Measurements from ENCODE around the gene ORMDL3.

The ORMDL3 gene, protein sequence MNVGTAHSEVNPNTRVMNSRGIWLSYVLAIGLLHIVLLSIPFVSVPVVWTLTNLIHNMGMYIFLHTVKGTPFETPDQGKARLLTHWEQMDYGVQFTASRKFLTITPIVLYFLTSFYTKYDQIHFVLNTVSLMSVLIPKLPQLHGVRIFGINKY

DNA sequence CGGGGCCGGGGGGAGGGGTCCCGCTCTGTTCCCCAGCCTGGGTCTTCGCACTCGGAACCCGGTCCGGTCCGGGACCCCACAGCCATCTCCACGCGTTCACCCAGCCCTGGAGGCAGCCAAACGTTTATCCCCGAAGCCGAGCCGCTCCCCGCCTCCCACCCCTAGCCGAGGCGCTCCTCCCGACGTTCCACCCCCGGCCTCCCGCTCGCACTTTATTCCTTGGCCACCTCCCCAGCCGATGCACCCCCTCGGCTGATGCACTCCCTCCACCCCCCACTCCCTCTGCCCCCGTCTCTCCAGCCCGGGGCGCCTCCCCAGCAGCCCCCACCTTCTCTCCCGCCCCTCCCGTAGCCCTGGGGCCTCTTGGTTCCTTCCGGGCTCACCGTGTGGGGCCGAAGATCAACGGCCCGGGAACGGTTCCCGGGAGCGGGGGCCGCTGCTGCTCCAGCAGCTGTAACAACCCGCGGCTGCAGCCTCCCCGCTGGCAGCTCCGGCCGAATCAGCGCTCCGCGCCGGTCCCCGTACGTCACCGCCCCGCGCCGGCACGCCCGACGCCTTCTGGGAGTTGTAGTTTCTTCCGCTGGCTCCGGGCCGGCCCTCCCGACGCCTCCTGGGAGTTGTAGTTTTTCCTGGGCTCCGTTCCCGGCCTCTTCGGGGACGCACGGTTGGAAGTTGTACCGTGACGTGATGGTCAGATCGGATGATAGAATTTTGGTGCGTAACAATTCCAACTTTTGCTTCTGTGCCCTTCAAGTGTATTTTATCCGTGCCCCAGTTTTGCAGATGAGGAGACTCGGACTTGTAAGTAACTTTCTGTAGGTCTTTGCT is at the start of gene ORMDL3, which contains the start of gene LRRC3C:
Gene ORMDL3, minus strand, starts transcription at position 501 of the 828 bp plus-strand sequence. CDS start 3,398 bp downstream, outside the sequence.
Gene LRRC3C, plus strand, starts transcription at position 632 of the 828 bp plus-strand sequence. CDS start 13,792 bp downstream, outside the sequence.
- peak; percentile 89 for DNase-seq

DNA sequence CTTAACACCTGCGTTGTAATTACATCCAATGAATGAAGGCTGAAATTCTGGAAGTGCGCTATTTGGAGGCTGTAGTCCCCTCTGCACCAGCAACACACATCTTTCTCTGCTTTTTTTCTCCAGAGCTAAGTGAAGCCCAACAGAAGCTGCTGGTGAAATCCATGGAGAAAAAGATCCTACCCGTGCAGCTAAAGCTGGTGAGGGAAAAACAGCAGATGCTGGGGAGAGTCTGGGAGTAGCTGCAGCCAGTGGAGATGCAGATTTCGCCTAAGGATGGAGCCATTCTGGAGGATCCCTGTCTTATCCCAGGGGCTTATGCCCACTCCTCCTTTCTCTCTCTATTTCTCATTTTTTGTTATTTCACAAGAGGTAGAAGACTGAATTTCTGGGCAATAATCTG is 48.4 kb upstream of the ORMDL3 start:
- DNase-seq, result no peak

DNA sequence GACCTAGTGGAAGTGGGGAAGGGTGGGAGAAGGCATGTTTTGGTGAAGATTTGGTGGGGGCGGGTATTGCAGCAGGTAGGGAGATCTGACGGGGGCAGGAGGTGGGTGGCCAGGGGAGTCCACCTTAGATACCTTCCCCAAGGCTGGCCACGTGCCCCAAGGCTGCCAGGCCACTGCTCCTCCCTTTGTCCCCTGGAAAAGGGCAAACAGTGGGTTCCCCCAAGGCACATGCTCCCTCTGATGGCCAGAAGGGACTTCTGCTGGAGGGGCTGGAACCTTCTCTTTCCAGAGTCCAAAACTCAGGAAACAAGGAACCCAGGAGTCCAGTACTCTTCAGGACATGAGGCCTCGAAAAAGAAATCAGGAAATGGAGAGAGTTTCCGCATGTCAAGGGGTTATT is 47.0 kb upstream of the ORMDL3 start:
- no peak for DNase-seq

DNA sequence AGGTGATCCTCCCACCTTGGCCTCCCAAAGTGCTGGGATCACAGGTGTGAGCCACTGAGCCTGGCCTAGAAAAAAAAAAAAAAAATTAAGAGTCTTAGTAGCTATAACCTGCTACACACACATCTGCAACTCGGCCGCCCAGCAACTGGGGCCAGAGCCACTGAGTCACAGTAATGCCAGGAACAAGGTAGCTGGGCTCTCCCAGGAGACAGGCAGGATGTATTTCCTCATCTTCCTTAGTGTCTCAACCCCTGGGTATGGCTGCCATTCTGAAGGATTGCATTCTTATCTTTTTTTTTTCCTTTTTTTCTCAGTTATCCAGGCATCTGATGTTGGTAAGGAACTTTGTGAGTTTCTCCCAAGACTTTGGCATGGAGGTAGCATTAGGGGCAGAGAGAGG is 46.1 kb upstream of the ORMDL3 start:
- DNase-seq, result no peak

DNA sequence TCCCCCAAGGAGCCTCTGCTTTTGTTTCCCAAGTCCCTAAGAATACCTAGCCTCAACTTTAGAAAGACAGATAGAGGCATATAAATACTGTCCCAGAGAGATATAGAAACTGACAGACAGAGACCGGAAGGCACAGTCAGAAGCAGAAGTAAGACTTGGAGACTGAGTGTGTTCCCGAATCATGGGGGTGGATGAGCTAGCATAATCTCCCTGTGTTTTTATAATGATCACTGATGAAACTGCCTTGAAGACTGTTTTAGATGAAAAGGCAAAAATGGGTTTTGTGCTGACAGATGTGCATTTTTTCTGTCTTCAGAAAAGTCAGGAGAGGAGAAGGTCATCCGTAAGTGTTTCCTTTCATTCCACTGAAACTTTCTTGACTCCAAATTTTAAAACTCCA is 44.9 kb upstream of the ORMDL3 start:
- DNase-seq, result no peak

DNA sequence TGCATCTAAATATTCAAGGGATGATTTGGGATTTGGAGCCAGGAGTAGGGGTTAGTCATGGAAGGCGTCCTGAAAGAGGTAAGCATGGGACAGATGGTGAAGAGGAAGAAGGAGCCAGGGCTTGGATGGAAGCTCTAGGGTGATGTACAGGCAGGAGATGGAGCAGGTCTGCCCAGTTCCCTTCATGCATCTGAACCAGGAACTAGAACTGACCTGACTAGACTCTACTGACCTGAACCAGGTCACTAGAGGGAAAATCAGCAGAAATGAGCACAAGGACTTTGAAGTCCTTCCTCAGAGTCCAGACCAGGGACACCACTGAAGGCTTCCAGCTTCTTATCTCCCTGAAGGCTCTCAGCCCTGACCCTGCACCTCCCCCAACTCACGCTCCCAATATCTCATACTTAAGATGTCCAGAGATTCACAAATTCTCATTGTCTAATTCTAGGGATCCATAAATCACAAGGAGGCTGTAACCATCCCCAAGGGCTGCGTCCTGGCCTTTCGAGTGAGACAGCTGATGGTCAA is 43.7 kb upstream of the ORMDL3 start:
- no peak for DNase-seq

DNA sequence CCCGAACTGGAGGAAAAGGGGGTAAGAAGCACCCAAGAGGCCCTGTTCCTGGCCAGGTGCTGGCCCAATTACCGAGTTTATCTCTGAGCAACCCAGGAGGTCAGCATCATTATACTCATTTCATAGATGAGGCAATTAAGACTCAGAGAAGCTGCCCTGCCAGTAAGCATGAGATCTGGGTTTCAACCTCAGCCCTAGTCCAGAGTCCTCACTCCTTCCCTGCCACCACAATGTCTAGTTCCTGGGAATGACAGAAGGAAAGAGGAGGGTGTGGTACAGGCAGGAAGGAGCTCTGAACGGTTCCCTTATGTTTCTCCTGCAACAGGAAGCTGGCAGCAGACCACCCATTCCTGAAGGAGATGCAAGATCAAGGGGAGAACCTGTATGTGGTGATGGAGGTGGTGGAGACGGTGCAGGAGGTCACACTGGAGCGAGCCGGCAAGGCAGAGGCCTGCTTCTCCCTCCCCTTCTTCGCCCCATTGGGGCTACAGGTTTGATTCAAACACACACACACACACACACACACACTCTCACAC is 42.8 kb upstream of the ORMDL3 start:
- no peak for DNase-seq

DNA sequence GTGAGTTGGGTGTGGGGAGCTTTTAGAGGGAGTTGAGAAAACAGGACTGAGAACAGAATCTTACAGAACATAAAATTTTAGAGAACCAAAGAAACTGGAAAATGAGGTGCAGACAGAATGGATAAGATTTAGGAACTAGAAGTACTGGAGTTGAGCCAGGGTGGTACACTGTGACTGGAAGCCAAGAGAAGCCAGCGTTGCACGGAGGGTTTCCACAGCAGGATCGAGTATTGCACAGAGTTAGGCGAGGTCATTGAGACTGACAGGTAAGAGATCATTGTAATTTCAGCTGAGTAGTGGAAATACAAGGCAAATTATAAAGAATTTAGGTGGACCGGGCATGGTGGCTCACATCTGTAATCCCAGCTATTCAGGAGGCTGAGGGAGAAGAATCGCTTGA is 42.0 kb upstream of the ORMDL3 start:
- no peak for DNase-seq

DNA sequence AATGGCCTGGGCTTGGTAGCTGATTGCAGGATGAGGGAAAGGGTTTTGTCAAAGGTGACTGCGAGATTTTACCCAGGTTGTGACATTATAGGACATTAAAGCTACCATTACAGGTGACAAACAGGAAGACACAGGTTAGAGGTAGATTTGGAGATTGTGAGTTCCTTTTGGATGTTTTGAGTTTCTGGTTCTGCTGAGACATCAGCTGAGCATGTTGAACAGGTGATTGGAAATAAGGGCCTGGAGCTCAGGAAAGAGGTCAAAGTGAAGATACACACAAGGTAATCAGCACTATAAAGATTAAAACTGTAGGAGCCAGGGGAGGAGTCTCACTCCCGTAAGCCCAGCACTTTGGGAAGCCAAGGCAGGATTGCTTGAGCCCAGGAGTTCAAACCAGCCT is 41.4 kb upstream of the ORMDL3 start:
- no peak for DNase-seq

DNA sequence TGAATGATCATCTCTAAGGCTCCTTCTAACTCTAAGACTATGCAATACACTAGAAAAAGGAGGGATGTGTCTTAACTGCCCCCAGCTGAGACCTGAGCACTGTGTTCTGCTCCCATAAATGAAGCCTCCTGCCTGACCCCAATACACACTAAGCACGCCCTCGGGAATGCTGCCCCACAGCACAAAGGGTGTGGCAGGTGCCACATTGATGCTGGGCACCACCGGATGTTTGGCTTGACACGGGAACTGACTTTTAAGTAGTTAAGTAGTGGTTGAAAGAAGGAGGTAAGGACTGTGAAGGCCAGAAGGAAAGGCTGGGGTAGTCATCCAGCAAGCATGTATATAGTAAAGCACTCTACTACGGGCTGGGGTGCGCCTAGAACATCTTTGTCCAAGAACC is 39.4 kb upstream of the ORMDL3 start:
- no peak for DNase-seq

DNA sequence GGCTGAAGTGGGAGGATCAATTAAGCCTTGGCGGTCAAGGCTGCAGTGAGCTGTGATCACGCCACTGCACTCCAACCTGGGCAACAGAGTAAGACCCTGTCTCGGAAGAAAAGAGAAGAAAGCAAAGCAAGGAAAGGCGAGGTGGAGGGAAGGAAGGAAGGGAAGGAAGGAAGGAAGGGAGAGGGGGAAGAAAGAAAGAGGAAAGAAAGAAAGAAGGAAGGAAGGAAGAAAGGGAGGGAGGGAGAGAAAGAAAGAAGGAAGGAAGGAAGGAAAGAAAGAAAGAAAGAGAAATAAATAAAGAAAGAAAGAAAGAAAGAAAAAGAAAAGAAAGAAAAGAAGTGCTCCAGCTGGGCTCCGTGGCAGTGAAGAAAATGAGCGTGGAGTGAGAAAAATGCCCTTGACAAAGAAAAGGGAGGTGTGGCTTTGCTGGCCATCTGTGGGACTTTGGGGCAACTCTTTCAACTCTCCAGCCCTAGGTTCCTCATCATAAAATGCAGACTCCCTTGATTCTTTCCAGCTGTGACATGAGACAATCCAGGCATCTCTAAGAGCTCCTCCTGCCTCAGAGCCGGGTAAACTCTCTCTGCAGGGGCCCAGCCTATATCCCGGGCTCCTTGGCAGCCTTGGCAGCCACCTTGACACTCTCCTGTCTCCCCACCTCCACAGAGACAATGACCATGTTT is 37.8 kb upstream of the ORMDL3 start:
- DNase-seq, result no peak

DNA sequence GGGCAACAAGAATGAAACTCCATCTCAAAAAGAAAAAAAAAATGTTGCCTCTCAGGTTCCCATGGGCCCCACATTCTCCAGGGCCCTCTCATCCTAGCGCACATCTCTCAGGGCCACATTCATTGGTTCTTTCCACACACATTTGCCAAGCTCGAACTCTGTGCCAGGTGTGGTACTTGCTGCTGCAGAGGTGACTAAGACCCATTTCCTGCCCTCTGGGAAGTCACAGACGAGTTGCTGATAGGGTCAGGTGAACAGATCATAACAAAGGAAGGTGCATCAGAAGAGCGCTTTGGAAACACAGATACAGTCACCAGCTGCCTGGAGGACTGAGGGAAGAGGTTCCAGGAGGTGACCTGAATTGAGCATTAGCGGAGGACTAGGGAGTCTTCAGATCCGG is 36.4 kb upstream of the ORMDL3 start:
- no peak for DNase-seq

DNA sequence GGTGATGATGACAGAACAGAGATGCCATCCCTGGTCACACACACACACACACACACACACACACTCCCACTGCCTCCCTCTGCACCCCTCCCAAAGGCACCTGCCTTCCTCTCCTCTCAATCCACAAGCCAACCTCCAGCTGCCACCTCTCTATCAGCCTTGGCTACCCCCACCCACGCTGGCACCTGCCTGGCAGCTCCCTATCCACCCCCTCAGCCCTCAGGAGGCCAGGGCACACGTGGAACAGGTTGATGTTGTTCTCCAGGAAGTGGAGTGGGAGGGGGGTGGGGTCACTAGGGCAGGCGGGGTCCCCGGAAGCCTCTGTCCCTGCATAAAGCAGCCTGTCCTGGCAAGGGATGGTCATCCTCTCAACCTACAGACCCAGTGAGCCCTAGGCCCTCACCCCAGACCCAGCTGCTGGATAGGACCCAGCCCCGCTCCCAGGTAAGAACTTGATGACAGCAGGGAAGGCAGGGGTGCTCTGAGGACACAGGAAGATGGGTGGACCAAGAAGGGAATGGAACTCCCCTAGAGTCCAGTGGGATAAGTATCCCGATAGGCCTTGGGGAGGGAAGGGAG is 35.3 kb upstream of the ORMDL3 start, which contains the start of gene GSDMA:
Gene GSDMA, plus strand, starts transcription at position 363 of the 579 bp plus-strand sequence. CDS start 2,684 bp downstream, outside the sequence.
- DNase-seq, result no peak

DNA sequence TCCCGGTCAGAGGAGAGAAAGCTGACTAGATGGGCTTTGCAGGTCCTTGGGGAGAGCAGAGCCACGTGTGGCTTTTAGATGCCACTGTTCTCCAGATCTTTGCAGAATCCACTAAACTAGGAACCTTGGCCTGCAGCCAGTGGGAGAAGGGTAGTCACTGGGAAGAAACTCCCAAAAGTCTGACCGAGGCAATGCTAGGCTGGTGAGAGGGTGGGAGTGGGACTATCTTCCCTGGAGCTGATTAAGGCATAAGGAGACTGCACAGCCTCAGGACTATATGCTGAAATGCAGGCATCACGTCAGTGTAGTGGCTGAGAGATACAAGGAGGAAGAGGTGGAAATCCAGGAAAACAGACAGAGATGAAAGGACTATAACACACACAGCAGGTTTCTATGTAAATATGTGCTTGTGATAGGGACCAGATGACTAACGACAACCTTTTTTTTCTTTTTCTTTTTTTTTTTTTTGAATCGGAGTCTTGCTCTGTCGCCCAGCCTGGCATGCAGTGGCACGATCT is 33.2 kb upstream of the ORMDL3 start:
- no peak for DNase-seq

DNA sequence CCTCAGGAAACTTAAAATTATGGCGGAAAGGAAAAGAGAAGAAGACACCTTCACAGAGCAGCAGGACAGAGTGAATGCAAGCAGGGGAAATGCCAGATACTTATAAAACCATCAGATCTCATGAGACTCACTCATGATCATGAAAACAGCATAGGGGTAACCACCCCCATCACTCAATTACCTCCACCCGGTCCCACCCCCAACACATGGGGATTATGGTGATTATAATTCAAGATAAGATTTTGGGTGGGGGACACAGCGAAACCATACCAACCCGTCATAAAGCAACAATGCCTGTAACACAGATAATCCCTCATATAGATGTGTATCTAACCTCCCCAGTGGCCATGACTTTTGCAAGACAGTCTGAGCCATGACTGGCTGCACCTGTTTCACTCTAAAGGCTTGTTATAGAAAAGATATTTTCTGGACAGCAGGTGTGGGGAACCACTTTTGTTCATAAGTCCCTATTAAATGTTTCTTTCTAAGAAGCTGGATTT is 28.4 kb upstream of the ORMDL3 start:
- no peak for DNase-seq

DNA sequence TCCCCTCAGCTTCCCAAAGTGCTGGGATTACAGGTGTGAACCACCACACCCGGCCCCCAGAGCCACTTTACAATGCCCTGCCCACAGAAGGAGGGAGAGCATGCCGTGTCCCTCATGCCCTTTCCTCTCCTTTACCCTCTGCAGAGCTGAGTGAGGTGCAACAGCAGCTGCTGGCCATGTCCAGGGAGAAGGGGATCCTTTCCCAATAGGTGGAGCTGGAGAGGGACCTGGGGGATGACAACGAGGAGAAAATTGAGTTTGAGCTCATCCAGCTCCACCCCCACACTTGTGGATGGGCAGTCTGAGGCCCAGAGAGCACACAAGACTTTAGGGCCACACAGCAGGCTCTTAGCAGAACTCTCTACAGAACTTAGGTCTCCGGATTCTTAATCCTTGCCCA is 27.5 kb upstream of the ORMDL3 start:
- no peak for DNase-seq

DNA sequence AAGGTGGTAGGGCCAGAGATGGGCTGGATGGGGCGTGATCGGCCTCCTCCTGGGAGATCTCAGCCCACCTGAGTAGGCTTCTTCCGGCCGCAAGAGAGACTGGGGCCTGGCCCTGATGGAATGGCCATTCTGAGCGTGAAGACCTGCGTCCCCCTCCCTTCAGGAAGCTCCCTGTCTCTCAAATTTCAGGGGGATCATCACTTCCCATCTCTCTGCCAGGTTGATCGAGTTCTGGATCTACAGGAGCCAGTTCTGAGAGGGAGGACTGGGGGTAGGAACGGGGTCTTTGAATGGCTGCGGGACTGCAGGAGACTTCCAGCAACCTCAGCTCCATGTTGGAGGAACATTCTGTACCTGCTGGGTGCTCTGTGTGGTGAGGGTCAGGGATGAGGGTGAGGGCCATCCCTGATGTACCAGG is 26.1 kb upstream of the ORMDL3 start:
- no peak for DNase-seq

DNA sequence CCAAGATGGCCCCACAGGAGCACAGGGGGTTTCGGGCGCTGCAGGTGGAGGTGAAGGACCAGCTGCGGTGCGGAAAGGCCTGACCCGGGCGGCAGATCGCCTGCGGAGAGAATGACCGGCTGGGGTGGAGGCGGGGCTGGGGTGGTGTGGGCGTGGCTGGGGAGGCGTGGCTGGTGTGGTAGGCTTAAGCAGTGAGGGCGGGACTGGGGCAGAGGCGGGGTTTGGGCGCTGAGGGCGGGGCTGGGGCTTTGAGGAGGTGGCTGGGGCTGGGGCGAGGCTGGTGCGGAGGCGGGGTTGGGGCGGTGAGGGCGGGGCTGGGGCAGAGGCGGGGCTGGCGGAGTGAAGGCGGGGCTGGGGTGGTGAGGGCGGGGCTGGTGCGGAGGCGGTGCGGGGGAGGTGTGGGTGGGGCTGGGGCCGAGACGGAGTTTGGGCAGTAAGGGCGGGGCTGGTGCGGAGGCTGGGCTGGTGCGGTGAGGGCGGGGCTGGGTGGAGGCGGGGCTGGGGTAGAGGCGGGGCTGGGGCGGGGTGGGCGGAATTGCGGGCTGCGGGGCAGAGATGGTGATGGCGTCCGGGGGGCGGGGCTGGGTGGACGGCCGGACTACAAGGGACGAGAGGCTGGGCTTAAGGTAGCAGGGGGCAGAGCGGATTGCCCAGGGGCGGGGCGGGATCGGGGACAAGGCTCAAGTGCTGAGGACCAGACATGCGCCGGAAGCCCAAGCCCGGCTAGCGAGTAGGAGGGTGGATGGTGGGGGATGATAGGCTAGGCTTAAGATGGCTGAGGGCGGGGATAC is 25.5 kb upstream of the ORMDL3 start:
- peak; percentile 99 for DNase-seq

DNA sequence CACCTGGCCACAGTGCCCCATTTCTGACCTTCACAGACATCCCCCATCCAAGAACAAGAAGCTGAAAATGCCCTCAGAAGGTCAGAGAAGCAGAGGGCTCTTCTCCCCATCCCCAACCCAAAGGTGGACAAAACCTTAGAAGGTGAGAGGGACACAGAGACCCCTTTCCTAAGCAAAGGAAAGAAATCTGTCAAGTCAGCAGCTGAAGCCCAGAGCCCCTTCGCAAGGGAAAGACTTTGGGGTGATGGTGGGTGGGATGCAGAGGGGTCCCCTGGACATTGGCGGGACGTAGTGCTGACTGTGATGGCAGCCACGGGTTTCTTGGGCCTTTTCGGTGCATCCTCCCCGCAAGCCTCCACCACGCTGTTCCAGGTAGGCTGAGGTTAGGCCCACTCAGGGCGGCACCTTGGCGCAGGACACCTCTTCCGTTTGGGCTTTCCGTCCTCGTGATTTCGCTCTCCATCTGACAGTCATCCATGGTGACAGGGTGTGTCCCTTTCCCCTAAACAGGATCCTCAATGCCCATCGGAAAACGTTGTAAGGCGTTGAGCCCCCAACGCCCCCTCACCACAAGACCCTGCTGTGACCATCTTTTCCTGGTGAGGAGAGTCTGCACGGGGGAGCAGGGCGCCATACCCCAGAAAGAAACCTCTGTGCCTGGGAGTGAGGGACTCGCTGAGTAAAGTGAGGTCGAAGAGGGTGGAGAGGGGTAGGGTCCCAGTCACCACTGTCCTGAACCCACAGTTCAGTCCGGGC is 24.7 kb upstream of the ORMDL3 start:
- DNase-seq, result no peak

DNA sequence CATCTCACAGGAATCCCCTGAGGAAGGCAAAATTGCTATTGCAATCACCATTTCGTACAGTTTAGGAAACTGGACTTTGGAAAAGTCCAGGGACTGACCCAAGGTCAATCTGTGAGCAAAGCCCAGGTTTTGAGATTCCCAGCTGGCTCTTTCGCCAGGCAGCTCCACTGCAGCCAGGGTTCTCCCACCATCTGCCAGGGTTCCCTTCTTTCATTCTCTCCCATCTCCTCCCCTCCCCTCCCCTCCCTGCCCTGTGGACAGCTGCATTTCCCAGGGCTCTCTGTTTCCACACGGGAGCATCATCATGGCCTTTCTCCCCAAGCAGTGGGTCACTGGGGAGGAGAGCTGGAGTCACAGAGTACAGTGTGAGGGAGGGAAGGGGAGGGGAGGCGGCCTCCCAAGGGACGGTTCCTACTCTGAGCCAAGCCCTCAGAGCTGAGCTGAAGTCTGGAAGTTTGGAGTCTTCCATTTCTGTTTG is 23.5 kb upstream of the ORMDL3 start:
- no peak for DNase-seq

DNA sequence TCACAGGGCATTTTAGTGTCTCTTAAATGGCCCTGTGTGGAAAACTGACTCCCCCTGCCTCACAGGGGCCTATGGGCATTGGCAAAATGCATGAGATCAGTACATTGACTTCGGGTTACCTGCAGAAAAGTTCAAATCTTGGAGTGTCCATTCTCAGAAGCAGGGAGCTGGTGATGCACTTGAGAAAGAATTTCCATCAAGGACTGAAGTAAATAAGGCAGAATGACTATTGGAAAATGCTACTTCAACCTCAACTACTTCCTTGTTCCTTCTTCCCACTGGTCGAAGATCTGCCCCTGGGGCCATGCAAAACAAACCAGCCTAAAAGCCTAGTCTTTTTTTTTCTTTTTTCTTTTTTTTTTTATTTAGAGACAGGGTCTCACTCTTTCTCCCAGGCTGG is 21.6 kb upstream of the ORMDL3 start:
- no peak for DNase-seq
